Measurements from ENCODE around the gene FAM24A. TPM values are rescaled to one million over a fixed set of nuclear protein-coding genes. Genes with fewer than 3 reads are reported as not detected.

FAM24A gene
- total and polyA plus RNA-seq, 12 donors: not detected

DNA sequence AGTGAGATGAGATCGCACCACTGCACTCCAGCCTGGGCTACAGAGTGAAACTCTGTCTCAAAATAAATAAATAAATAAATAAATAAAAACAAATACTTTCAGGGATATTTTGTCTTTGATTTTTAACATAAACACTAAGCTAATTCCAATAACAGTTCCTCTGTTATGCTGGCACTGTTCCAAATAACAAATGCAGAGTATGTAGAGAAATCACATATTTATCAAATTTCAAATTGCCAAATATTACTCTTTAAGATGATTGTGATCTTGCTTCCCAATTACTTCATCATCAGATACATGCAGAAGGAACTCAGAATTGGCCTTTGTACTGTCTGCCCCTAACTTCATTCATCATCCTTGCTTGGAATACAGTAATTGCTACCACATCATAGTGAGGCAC lies 19.7 kb downstream of the FAM24A start:
- no peak for DNase-seq
- Histone ChIP-seq H3K4me3 (no peak overlapping the region), H3K27me3 (no peaks in the 10 kb centered on the region), H3K36me3 (peaks cover 0 to 38% (median 8%) of the 10 kb centered on the region in 9 donors), H3K27ac (no peak overlapping the region), H3K4me1 (no peaks in the 10 kb centered on the region), H3K9me3 (no peaks in the 10 kb centered on the region)
- TF ChIP-seq CTCF (IDR thresholded peaks at IDR 0.05): no peak
- intact Hi-C loops (cut with DNase I): no loop called here
- 95 to 100% methylated on average over 1 of the region's 1 CpG for WGBS, 2 donors
- ATAC-seq: no peak

DNA sequence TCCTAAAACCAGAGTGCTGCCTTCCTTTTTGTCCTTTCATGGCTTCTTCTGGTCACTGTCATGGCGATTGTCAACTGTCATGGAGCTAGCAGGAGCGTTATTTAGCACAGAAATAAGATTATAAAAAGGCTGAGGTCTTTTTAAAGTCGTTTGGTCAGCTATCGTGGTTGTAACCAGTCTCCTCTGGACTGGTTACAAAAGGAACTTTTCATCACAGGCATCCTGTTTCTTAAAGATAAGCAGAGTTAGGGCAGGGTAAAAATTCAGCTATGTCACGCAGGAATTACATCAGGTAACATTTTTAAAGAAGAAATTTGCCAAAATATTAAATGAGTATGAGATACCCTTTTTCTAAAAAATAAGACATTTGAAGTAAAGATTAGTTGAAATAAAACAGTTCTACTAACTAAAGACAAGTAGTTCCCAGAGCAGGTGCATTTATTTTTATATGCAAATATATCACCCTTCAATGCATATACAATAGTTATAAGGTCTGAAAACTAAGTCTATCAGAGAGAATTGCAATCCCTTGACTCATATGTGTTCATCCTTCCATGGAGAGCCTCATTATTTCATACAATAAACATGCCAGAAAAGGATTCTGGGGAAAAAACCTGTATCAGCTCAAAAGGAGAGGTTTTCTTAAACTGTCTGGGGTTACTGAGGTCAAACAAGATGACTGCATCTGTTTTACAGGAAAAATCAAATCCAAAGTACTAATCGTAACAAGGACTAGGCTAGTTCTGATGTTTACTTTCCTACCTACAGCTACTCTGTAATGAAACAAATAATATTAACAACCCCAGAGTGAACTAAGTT lies 20.9 kb downstream of the FAM24A start:
- no peak for ATAC-seq
- TF ChIP-seq CTCF (IDR thresholded peaks at IDR 0.05): no peak
- WGBS, 2 donors: 44 to 49% methylated on average over 6 of the region's 6 CpGs

GRCh38 chr10:122939133-122939855 lies 28.9 kb downstream of the FAM24A start:
- peaks cover 0 to 4% (median 0%) of the 10 kb centered on the region in 11 donors for H3K9me3 ChIP-seq
- H3K4me3 ChIP-seq: no peak overlapping the region
- no peak for ATAC-seq
- intact Hi-C loops (cut with DNase I): no loop called here
- H3K27me3 ChIP-seq: no peaks in the 10 kb centered on the region
- H3K4me1 ChIP-seq: peaks cover 0 to 8% (median 0%) of the 10 kb centered on the region in 9 donors
- WGBS, 2 donors: 96 to 100% methylated on average over 1 of the region's 1 CpG
- no peak for DNase-seq
- H3K36me3 ChIP-seq: peaks cover 0 to 58% (median 16%) of the 10 kb centered on the region in 9 donors
- H3K27ac ChIP-seq: no peak overlapping the region
- TF ChIP-seq CTCF (IDR thresholded peaks at IDR 0.05): no peak

More for the DNA sequence above, 20.9 kb downstream of the FAM24A start:
- Histone ChIP-seq H3K4me3 (no peak overlapping the region), H3K27ac (no peak overlapping the region), H3K27me3 (no peaks in the 10 kb centered on the region), H3K4me1 (no peaks in the 10 kb centered on the region), H3K9me3 (peaks cover 0 to 4% (median 0%) of the 10 kb centered on the region in 11 donors), H3K36me3 (peaks cover 0 to 45% (median 13%) of the 10 kb centered on the region in 9 donors)
- DNase-seq: no peak
- intact Hi-C loops (cut with DNase I): no loop called here

GRCh38 chr10:122939856-122940543 lies 29.6 kb downstream of the FAM24A start:
- no peak overlapping the region for H3K4me3 ChIP-seq
- intact Hi-C loops (cut with DNase I): no loop called here
- no peak for DNase-seq
- no peaks in the 10 kb centered on the region for H3K27me3 ChIP-seq
- ATAC-seq: no peak
- H3K36me3 ChIP-seq: peaks cover 0 to 55% (median 10%) of the 10 kb centered on the region in 9 donors
- H3K4me1 ChIP-seq: peaks cover 0 to 8% (median 0%) of the 10 kb centered on the region in 9 donors
- TF ChIP-seq CTCF (IDR thresholded peaks at IDR 0.05): no peak
- 44 to 48% methylated on average over 1 of the region's 1 CpG for WGBS, 2 donors
- H3K9me3 ChIP-seq: peaks cover 0 to 4% (median 0%) of the 10 kb centered on the region in 11 donors
- no peak overlapping the region for H3K27ac ChIP-seq

Measured in heart right ventricle (tissue), 16 donors.